GM19239 (cell line): Measurements from ENCODE around the gene SCO2.

Experiments used
- DNase-seq: peaks from one replicate; pipeline ENCODE4 v3.0.0; 2011; ENCODE audit warnings: low spot score; ENCODE audit not compliant: insufficient read length
- FAIRE-seq: peaks from 2 replicates; lab custom pipeline; 2011; peaks lifted over from hg19 to GRCh38; lab: Jason Lieb, UNC

Gene SCO2

GRCh38 chr22:50532824-50533796, 7.7 kb upstream of the SCO2 start:
- FAIRE-seq (peak; percentile 78), DNase-seq (no peak)

GRCh38 chr22:50531962-50532674, 6.7 kb upstream of the SCO2 start:
- peak; percentile 54 for FAIRE-seq
- no peak for DNase-seq

GRCh38 chr22:50531546-50531961, 6.2 kb upstream of the SCO2 start:
- no peak for DNase-seq

GRCh38 chr22:50530877-50531545, 5.6 kb upstream of the SCO2 start:
- DNase-seq (no peak), FAIRE-seq (peak; percentile 92)

More at GRCh38 chr22:50531546-50531961, 6.2 kb upstream of the SCO2 start:
- FAIRE-seq: peak; percentile 88

- DNase-seq (no peak), FAIRE-seq (no peak)
Measured at GRCh38 chr22:50530580-50530876, 5.1 kb upstream of the SCO2 start.

- DNase-seq (no peak), FAIRE-seq (peak; percentile 73)
Measured at GRCh38 chr22:50529897-50530579, 4.6 kb upstream of the SCO2 start, which contains the start of gene TYMP. Gene TYMP (minus strand): TSS chr22:50530012. CDS start chr22:50529709, 303 bp downstream.

- no peak for DNase-seq
- no peak for FAIRE-seq
Measured at GRCh38 chr22:50529416-50529896, 4.1 kb upstream of the SCO2 start.

- DNase-seq: no peak
- FAIRE-seq: peak; percentile 86
Measured at GRCh38 chr22:50528682-50529415, 3.5 kb upstream of the SCO2 start.

GRCh38 chr22:50527921-50528681, 2.7 kb upstream of the SCO2 start:
- peak; percentile 21 for FAIRE-seq
- DNase-seq: no peak

GRCh38 chr22:50526834-50527801, 1.7 kb upstream of the SCO2 start:
- no peak for DNase-seq
- FAIRE-seq: peak; percentile 95

GRCh38 chr22:50526108-50526833, 873 bp upstream of the SCO2 start:
- DNase-seq: no peak
- FAIRE-seq: peak; percentile 47

GRCh38 chr22:50525858-50526107, 385 bp upstream of the SCO2 start:
- FAIRE-seq (no peak), DNase-seq (no peak)

GRCh38 chr22:50524676-50525103, 708 bp downstream of the SCO2 start:
- FAIRE-seq (no peak), DNase-seq (no peak)

- no peak for DNase-seq
- no peak for FAIRE-seq
Measured at GRCh38 chr22:50523806-50524675, 1.4 kb downstream of the SCO2 start.

GRCh38 chr22:50523458-50523805, 2.0 kb downstream of the SCO2 start:
- DNase-seq: no peak
- FAIRE-seq: no peak

- DNase-seq (no peak), FAIRE-seq (no peak)
Measured at GRCh38 chr22:50522806-50523438, 2.5 kb downstream of the SCO2 start.
